Small intestine (tissue), 7 donors: ENCODE results near the gene OR2AT4. TPM values are rescaled to one million over a fixed set of nuclear protein-coding genes. Genes with fewer than 3 reads are reported as not detected.

Experiments
- DNase-seq, 2 donors: peaks; one replicate each; pipeline versions ENCODE4 v3.0.0 to v3.0.0-alpha.2; 2013
- FAIRE-seq: peaks from 2 replicates; lab custom pipeline; 2012; peaks lifted over from hg19 to GRCh38; lab: Jason Lieb, UNC
- H3K27ac ChIP-seq, 3 donors: one replicate each; pipeline ENCODE4 v1.5.1; 2013; ENCODE audit warnings: low read length in 2 of 3, mild to moderate bottlenecking in 2 of 3, control low read depth in 1 of 3, inconsistent platforms in 1 of 3, low read depth in 1 of 3, moderate library complexity in 1 of 3
- H3K27me3 ChIP-seq, 3 donors: one replicate each; pipeline ENCODE4 v1.6.1; 2013; ENCODE audit warnings: low read length in 3 of 3, inconsistent platforms in 1 of 3; ENCODE audit not compliant: control insufficient read depth in 3 of 3, insufficient read depth in 3 of 3
- H3K36me3 ChIP-seq, 3 donors: one replicate each; pipeline ENCODE4 v1.6.1; 2013; ENCODE audit warnings: low read length in 3 of 3, inconsistent platforms in 1 of 3, low read depth in 1 of 3, mild to moderate bottlenecking in 1 of 3, moderate library complexity in 1 of 3; ENCODE audit not compliant: control insufficient read depth in 3 of 3, insufficient read depth in 2 of 3
- H3K4me1 ChIP-seq, 3 donors: one replicate each; pipeline ENCODE4 v1.6.1; 2013; ENCODE audit warnings: low read length in 2 of 3, inconsistent platforms in 1 of 3, low read depth in 1 of 3, mild to moderate bottlenecking in 1 of 3, moderate library complexity in 1 of 3; ENCODE audit not compliant: control insufficient read depth in 3 of 3, insufficient read depth in 2 of 3
- H3K4me3 ChIP-seq, 3 donors: one replicate each; pipeline ENCODE4 v1.5.1; 2013; ENCODE audit warnings: low read length in 3 of 3, control low read depth in 1 of 3, inconsistent platforms in 1 of 3, low read depth in 1 of 3, mild to moderate bottlenecking in 1 of 3, moderate library complexity in 1 of 3
- H3K9me3 ChIP-seq, 2 donors: one replicate each; pipeline ENCODE4 v1.6.1; 2013; ENCODE audit warnings: low read depth in 1 of 2, low read length in 1 of 2; ENCODE audit not compliant: control insufficient read depth in 2 of 2, insufficient read depth in 1 of 2
- WGBS, 3 donors: extraction: QIAGEN DNeasy Blood & Tissue Kit; methylation state at CpG; one replicate each; pipeline ENCODE4 v1.1.7; 2013; 5-methylcytosine and 5-hydroxymethylcytosine counted together
- polyA plus RNA-seq, 4 donors: library from polyadenylated mRNA; stranded (reverse) in 3 of 4; unstranded in 1 of 4; fragments of 200-250 nt in 3 of 4; fragments of 120-200 nt in 1 of 4; gene quantifications; one replicate each; pipeline versions ENCODE4 v1.2.1 to v1.2.3, GENCODE V29; 2013
- donor health status: healthy with polysubstance abuse.
- donor health status: control.
- donor health status: control.
- donor health status: Bipolar disorder and iron deficiency.
- donor health status: healthy.

OR2AT4 gene
- polyA plus RNA-seq, 4 donors, result 2.5 TPM; not detected in 3

DNA sequence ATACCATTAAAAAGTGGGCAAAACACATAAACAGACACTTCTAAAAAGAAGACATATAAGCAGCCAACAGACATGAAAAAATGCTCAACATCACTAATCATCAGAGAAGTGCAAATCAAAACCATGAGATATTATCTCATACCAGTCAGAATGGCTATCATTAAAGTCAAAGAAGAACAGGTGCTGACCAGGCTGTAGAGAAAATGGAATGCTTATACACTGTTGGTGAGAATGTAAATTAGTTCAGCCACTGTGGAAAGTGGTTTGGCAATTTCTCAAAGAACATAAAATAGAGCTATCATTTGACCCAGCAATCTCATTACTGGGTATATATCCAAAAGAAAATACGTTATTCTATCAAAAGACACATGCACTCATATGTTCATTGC, 13.5 kb downstream of the OR2AT4 start:
- H3K9me3 ChIP-seq, result no peaks in the 10 kb centered on the region
- DNase-seq (no peak), FAIRE-seq (no peak)
- no peaks in the 10 kb centered on the region for H3K4me1 ChIP-seq
- H3K27me3 ChIP-seq, result peaks cover 0 to 2% (median 0%) of the 10 kb centered on the region in 3 donors
- H3K36me3 ChIP-seq, result no peaks in the 10 kb centered on the region
- H3K4me3 ChIP-seq, result no peak overlapping the region
- no peak overlapping the region for H3K27ac ChIP-seq
- 48 to 74% (median 72%) methylated on average over 1 of the region's 1 CpG for WGBS, 3 donors

DNA sequence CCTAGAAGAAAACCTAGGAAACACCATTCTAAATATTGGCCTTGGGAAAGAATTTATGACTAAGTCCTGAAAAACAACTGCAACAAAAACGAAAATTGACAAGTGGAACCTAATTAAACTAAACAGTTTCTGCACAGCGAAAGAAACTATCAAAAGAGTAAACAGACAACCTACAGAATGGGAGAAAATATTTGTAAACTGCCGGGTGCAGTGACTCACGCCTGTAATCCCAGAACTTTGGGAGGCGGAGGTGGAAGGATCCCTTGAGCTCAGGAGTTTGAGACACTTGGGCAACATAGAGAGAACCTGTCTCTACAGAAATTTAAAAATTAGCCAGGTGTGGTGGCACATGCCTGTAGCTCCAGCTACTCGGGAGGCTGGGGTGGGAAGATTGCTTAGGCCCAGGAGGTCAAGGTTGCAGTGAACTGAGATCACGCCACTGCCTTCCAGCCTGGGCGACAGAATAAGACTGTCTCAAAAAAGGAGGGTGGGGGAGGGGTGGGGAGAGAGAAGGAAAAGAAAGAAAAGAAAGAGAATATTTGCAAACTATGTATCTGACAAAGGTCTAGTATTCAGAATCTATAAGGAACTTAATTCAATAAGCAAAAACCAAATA, 14.0 kb downstream of the OR2AT4 start:
- peaks cover 0 to 2% (median 0%) of the 10 kb centered on the region in 3 donors for H3K27me3 ChIP-seq
- FAIRE-seq, result no peak

DNA sequence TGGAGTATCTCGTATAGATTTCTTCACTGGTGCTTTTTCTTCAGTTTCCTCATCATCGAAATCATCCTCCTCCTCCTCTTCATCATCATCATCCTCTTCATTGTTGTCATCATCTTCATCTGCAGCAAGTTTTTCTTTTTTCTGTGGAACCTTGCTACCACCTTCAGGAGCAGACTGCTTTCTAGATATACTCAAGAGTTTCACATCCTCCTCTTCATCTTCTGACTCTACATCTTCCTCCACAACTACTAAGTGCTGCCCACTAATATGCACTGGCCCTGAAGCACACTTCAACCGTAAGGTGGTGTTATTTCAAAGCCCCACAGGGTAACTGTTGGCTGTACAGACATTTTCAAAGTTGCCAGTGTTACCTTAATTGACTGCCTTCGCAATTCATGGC, 17.1 kb downstream of the OR2AT4 start:
- peaks cover 0 to 2% (median 0%) of the 10 kb centered on the region in 3 donors for H3K27me3 ChIP-seq
- no peak for FAIRE-seq
- WGBS, 3 donors, result 79 to 84% (median 80%) methylated on average over 4 of the region's 4 CpGs

More for the DNA sequence above, 14.0 kb downstream of the OR2AT4 start:
- Histone ChIP-seq H3K36me3 (no peaks in the 10 kb centered on the region), H3K27ac (no peak overlapping the region), H3K4me3 (no peak overlapping the region), H3K4me1 (no peaks in the 10 kb centered on the region), H3K9me3 (no peaks in the 10 kb centered on the region)
- 71 to 77% (median 73%) methylated on average over 8 of the region's 8 CpGs for WGBS, 3 donors
- no peak for DNase-seq

DNA sequence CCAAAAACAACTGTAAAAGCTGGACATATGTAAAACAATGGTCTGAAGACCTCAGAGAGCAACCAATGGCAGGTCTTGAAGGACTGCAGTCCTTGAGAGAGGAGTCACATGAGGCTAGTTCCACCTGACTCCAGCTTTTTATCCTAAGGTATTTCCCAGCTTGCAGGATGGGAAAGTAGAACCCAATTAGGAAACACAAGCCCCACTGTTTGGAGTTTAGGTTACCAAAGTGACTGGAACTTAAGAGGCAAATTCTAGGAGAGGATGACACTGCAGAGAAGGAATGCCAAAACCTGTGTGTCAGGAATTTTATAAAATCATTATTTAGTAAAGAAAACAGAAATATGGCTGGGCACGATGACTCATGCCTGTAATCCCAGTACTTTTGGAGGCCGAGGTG, 18.4 kb downstream of the OR2AT4 start:
- 72 to 88% (median 83%) methylated on average over 2 of the region's 2 CpGs for WGBS, 3 donors
- Histone ChIP-seq H3K4me3 (no peak overlapping the region), H3K4me1 (no peaks in the 10 kb centered on the region), H3K9me3 (no peaks in the 10 kb centered on the region), H3K27ac (no peak overlapping the region), H3K36me3 (no peaks in the 10 kb centered on the region), H3K27me3 (peaks cover 0 to 2% (median 0%) of the 10 kb centered on the region in 3 donors)
- FAIRE-seq, result no peak
- no peak for DNase-seq

More for the DNA sequence above, 17.1 kb downstream of the OR2AT4 start:
- no peak for DNase-seq
- Histone ChIP-seq H3K4me3 (no peak overlapping the region), H3K36me3 (no peaks in the 10 kb centered on the region), H3K9me3 (no peaks in the 10 kb centered on the region), H3K4me1 (no peaks in the 10 kb centered on the region), H3K27ac (no peak overlapping the region)

DNA sequence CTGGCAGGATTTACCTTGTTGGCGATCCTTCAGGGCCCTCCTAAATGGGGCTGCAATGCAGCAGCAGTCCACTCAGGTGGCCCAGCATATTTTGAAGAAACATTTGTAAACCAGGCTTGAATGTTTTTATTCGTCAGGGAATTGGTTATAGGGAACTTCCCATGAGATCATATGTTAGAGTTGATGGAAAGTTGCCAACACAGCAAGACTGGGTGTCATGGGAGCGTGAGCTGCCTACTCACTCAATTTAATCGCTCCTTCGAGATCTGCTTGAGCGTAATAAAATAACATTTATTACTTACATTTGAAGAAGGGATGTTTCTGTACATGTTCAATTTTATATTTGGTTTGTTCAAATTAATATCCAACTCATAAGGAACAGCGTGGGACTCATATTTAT, 19.4 kb downstream of the OR2AT4 start:
- no peak for FAIRE-seq
- no peaks in the 10 kb centered on the region for H3K4me1 ChIP-seq
- H3K27ac ChIP-seq, result no peak overlapping the region
- WGBS, 3 donors, result 79% methylated on average over 7 of the region's 7 CpGs
- no peak for DNase-seq
- H3K4me3 ChIP-seq, result no peak overlapping the region
- H3K9me3 ChIP-seq, result no peaks in the 10 kb centered on the region
- H3K27me3 ChIP-seq, result peaks cover 0 to 2% (median 0%) of the 10 kb centered on the region in 3 donors
- no peaks in the 10 kb centered on the region for H3K36me3 ChIP-seq

DNA sequence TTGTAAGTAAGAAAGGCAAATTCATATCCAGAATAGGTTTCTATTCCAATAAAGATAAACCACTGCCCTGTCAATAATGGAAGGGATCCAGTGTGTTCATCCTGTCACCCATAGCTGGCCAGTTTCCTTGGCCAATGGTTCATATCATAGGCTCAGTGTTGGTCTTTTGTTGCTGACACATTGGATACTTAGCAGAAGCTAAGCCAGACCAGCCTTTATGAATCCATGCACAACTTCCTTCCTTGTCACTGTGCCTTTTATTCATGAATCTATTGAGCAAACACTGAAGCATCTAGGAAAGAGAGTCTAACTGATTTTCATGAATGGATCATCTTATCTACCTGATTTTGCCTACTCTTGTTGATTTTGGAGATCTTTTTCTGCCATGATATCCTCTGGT, 20.0 kb downstream of the OR2AT4 start:
- DNase-seq (no peak), FAIRE-seq (no peak)
- no peak overlapping the region for H3K4me3 ChIP-seq
- H3K27me3 ChIP-seq, result peaks cover 0 to 2% (median 0%) of the 10 kb centered on the region in 3 donors
- H3K36me3 ChIP-seq, result no peaks in the 10 kb centered on the region
- H3K4me1 ChIP-seq, result no peaks in the 10 kb centered on the region
- H3K27ac ChIP-seq, result no peak overlapping the region
- no peaks in the 10 kb centered on the region for H3K9me3 ChIP-seq

DNA sequence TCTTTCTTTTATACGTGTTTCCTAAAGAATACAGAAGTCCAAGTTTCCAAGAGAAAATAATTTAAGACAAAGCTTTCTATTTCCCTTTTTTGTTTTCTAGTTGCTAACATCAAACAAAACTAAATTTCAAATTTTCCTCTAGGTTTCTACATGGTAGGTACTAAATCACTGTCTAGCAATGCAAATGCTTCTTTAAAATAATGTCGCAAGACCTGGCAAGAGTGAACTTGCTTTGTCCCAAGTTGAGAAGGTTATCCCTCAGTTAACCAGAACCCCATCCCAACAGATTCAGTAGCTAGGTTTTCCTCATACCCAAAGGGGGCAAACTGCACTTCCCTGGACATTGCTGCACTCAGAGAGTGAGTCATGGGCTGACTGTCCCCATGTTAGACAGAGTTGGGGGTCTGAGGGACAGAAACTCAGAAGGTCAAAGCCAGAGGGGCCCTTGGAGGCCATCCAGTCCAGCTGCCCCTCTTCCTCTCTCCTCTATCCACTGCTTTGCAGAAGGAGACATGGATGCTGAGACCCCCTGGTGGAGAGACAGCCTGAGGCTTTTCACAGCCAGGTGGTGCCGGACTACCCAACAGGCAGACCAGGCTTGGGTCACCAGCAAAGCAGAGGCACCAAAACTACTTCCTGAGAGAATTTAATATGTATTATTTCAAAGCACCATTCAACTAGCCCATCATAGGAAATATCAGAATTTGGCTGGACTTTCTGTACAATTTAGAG, 23.1 kb downstream of the OR2AT4 start:
- Histone ChIP-seq H3K27ac (no peak overlapping the region), H3K27me3 (peaks cover 0 to 5% (median 0%) of the 10 kb centered on the region in 3 donors), H3K9me3 (no peaks in the 10 kb centered on the region), H3K4me3 (no peak overlapping the region), H3K4me1 (no peaks in the 10 kb centered on the region), H3K36me3 (no peaks in the 10 kb centered on the region)
- DNase-seq (no peak), FAIRE-seq (no peak)
- WGBS, 3 donors, result 86 to 92% (median 91%) methylated on average over 3 of the region's 3 CpGs

DNA sequence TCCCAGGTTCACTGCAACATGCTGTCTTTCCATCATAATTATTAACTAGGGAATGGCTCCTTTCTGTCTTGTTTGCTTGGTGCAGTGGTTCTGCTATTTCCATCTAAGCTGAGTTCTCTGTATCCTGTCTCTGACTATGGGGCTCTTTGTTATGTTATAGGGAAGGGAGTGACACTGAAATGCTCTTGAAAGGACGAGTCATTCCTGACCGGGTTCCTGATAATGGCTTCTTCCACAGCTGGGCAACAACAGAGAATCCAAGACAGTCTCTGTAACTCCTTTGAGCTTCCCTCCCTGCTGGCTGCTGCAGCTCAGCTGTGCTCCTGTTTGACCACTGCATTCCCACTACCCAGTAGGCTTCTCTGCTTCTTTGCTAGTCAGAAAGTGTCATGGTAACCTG, 24.1 kb downstream of the OR2AT4 start:
- no peaks in the 10 kb centered on the region for H3K4me1 ChIP-seq
- H3K9me3 ChIP-seq, result no peaks in the 10 kb centered on the region
- WGBS, 3 donors, result 10 to 17% (median 13%) methylated on average over 2 of the region's 2 CpGs
- H3K27ac ChIP-seq, result no peak overlapping the region
- no peak overlapping the region for H3K4me3 ChIP-seq
- H3K36me3 ChIP-seq, result no peaks in the 10 kb centered on the region
- FAIRE-seq (no peak), DNase-seq (no peak)
- peaks cover 0 to 5% (median 0%) of the 10 kb centered on the region in 3 donors for H3K27me3 ChIP-seq
